ENCODE measurements around the gene PSMB7. TPM values are rescaled to one million over a fixed set of nuclear protein-coding genes. Genes with fewer than 3 reads are reported as not detected.

The PSMB7 gene
- total and polyA plus RNA-seq, 9 donors: 146 to 222 (median 191) TPM

- Histone ChIP-seq H3K27me3 (ENCODE audit: control insufficient read depth, insufficient read depth, low read length) (peaks cover 38% of the 10 kb centered on the region), H3K36me3 (ENCODE audit: control insufficient read depth, insufficient read depth, low read length) (no peaks in the 10 kb centered on the region), H3K4me1 (ENCODE audit: control insufficient read depth, insufficient read depth, low read length) (peaks cover 8% of the 10 kb centered on the region), H3K27ac (ENCODE audit: low read length) (no peak overlapping the region), H3K4me3 (ENCODE audit: low read length) (no peak overlapping the region), H3K9me3 (replicated peaks; ENCODE audit: control insufficient read depth, low read depth, low read length) (peaks cover under 1% of the 10 kb centered on the region)
- WGBS (ENCODE audit: insufficient coverage): 50% methylated on average over 2 of the region's 4 CpGs
- DNase-seq: no peak
Measured at GRCh38 chr9:124447297-124447661, 32.0 kb upstream of the PSMB7 start.

- no peak overlapping the region for H3K4me3 ChIP-seq (ENCODE audit: low read length)
- peaks cover 2% of the 10 kb centered on the region for H3K9me3 ChIP-seq (replicated peaks; ENCODE audit: control insufficient read depth, low read depth, low read length)
- no peaks in the 10 kb centered on the region for H3K4me1 ChIP-seq (ENCODE audit: control insufficient read depth, insufficient read depth, low read length)
- H3K36me3 ChIP-seq (ENCODE audit: control insufficient read depth, insufficient read depth, low read length): no peaks in the 10 kb centered on the region
- H3K27me3 ChIP-seq (ENCODE audit: control insufficient read depth, insufficient read depth, low read length): peaks cover 12% of the 10 kb centered on the region
- DNase-seq: no peak
- H3K27ac ChIP-seq (ENCODE audit: low read length): no peak overlapping the region
- WGBS (ENCODE audit: insufficient coverage): no CpG with 5 or more reads among the region's 3 CpGs
Measured at GRCh38 chr9:124444166-124444565, 28.9 kb upstream of the PSMB7 start.

GRCh38 chr9:124443625-124444024, 28.4 kb upstream of the PSMB7 start:
- Histone ChIP-seq H3K36me3 (ENCODE audit: control insufficient read depth, insufficient read depth, low read length) (no peaks in the 10 kb centered on the region), H3K4me1 (ENCODE audit: control insufficient read depth, insufficient read depth, low read length) (no peaks in the 10 kb centered on the region), H3K4me3 (ENCODE audit: low read length) (no peak overlapping the region), H3K9me3 (replicated peaks; ENCODE audit: control insufficient read depth, low read depth, low read length) (peaks cover 2% of the 10 kb centered on the region), H3K27me3 (ENCODE audit: control insufficient read depth, insufficient read depth, low read length) (peaks cover 12% of the 10 kb centered on the region), H3K27ac (ENCODE audit: low read length) (no peak overlapping the region)
- WGBS (ENCODE audit: insufficient coverage): no CpG with 5 or more reads among the region's 2 CpGs
- DNase-seq: no peak

GRCh38 chr9:124442826-124443225, 27.6 kb upstream of the PSMB7 start:
- H3K27me3 ChIP-seq (ENCODE audit: control insufficient read depth, insufficient read depth, low read length): peaks cover 12% of the 10 kb centered on the region

GRCh38 chr9:124442379-124442778, 27.1 kb upstream of the PSMB7 start:
- no peaks in the 10 kb centered on the region for H3K4me1 ChIP-seq (ENCODE audit: control insufficient read depth, insufficient read depth, low read length)
- peaks cover 2% of the 10 kb centered on the region for H3K9me3 ChIP-seq (replicated peaks; ENCODE audit: control insufficient read depth, low read depth, low read length)
- DNase-seq: no peak
- H3K36me3 ChIP-seq (ENCODE audit: control insufficient read depth, insufficient read depth, low read length): no peaks in the 10 kb centered on the region
- peaks cover 12% of the 10 kb centered on the region for H3K27me3 ChIP-seq (ENCODE audit: control insufficient read depth, insufficient read depth, low read length)
- H3K4me3 ChIP-seq (ENCODE audit: low read length): no peak overlapping the region
- H3K27ac ChIP-seq (ENCODE audit: low read length): no peak overlapping the region

More at GRCh38 chr9:124442826-124443225, 27.6 kb upstream of the PSMB7 start:
- H3K4me1 ChIP-seq (ENCODE audit: control insufficient read depth, insufficient read depth, low read length): no peaks in the 10 kb centered on the region
- H3K36me3 ChIP-seq (ENCODE audit: control insufficient read depth, insufficient read depth, low read length): no peaks in the 10 kb centered on the region
- H3K27ac ChIP-seq (ENCODE audit: low read length): no peak overlapping the region
- peaks cover 2% of the 10 kb centered on the region for H3K9me3 ChIP-seq (replicated peaks; ENCODE audit: control insufficient read depth, low read depth, low read length)
- DNase-seq: no peak
- H3K4me3 ChIP-seq (ENCODE audit: low read length): no peak overlapping the region
- WGBS (ENCODE audit: insufficient coverage): 70% methylated on average over 2 of the region's 3 CpGs

- Histone ChIP-seq H3K27ac (ENCODE audit: low read length) (no peak overlapping the region), H3K4me3 (ENCODE audit: low read length) (no peak overlapping the region), H3K9me3 (replicated peaks; ENCODE audit: control insufficient read depth, low read depth, low read length) (peaks cover 2% of the 10 kb centered on the region), H3K27me3 (ENCODE audit: control insufficient read depth, insufficient read depth, low read length) (peaks cover 11% of the 10 kb centered on the region), H3K4me1 (ENCODE audit: control insufficient read depth, insufficient read depth, low read length) (no peaks in the 10 kb centered on the region), H3K36me3 (ENCODE audit: control insufficient read depth, insufficient read depth, low read length) (no peaks in the 10 kb centered on the region)
- WGBS (ENCODE audit: insufficient coverage): 72% methylated on average over 14 of the region's 16 CpGs
- DNase-seq: no peak
Measured at GRCh38 chr9:124441291-124441690, 26.0 kb upstream of the PSMB7 start.

- Histone ChIP-seq H3K36me3 (ENCODE audit: control insufficient read depth, insufficient read depth, low read length) (no peaks in the 10 kb centered on the region), H3K27me3 (ENCODE audit: control insufficient read depth, insufficient read depth, low read length) (peaks cover 11% of the 10 kb centered on the region), H3K4me3 (ENCODE audit: low read length) (no peak overlapping the region), H3K27ac (ENCODE audit: low read length) (no peak overlapping the region), H3K4me1 (ENCODE audit: control insufficient read depth, insufficient read depth, low read length) (no peaks in the 10 kb centered on the region), H3K9me3 (replicated peaks; ENCODE audit: control insufficient read depth, low read depth, low read length) (peaks cover 2% of the 10 kb centered on the region)
- no peak for DNase-seq
- WGBS (ENCODE audit: insufficient coverage): 54% methylated on average over 5 of the region's 10 CpGs
Measured at GRCh38 chr9:124440786-124441185, 25.5 kb upstream of the PSMB7 start.

GRCh38 chr9:124439686-124440243, 24.5 kb upstream of the PSMB7 start:
- H3K27me3 ChIP-seq (ENCODE audit: control insufficient read depth, insufficient read depth, low read length): peaks cover 11% of the 10 kb centered on the region
- no peak for DNase-seq
- no peak overlapping the region for H3K27ac ChIP-seq (ENCODE audit: low read length)
- H3K4me3 ChIP-seq (ENCODE audit: low read length): no peak overlapping the region
- H3K4me1 ChIP-seq (ENCODE audit: control insufficient read depth, insufficient read depth, low read length): no peaks in the 10 kb centered on the region
- H3K9me3 ChIP-seq (replicated peaks; ENCODE audit: control insufficient read depth, low read depth, low read length): peaks cover 2% of the 10 kb centered on the region
- H3K36me3 ChIP-seq (ENCODE audit: control insufficient read depth, insufficient read depth, low read length): no peaks in the 10 kb centered on the region
- WGBS (ENCODE audit: insufficient coverage): 97% methylated on average over 6 of the region's 6 CpGs

GRCh38 chr9:124439086-124439485, 23.8 kb upstream of the PSMB7 start:
- WGBS (ENCODE audit: insufficient coverage): no CpG with 5 or more reads among the region's 1 CpG
- Histone ChIP-seq H3K4me3 (ENCODE audit: low read length) (no peak overlapping the region), H3K4me1 (ENCODE audit: control insufficient read depth, insufficient read depth, low read length) (no peaks in the 10 kb centered on the region), H3K27ac (ENCODE audit: low read length) (no peak overlapping the region), H3K9me3 (replicated peaks; ENCODE audit: control insufficient read depth, low read depth, low read length) (peaks cover 2% of the 10 kb centered on the region), H3K27me3 (ENCODE audit: control insufficient read depth, insufficient read depth, low read length) (peaks cover 11% of the 10 kb centered on the region), H3K36me3 (ENCODE audit: control insufficient read depth, insufficient read depth, low read length) (no peaks in the 10 kb centered on the region)
- DNase-seq: no peak

- no peaks in the 10 kb centered on the region for H3K36me3 ChIP-seq (ENCODE audit: control insufficient read depth, insufficient read depth, low read length)
- no peaks in the 10 kb centered on the region for H3K4me1 ChIP-seq (ENCODE audit: control insufficient read depth, insufficient read depth, low read length)
- WGBS (ENCODE audit: insufficient coverage): 92% methylated on average over 7 of the region's 9 CpGs
- H3K4me3 ChIP-seq (ENCODE audit: low read length): no peak overlapping the region
- no peak overlapping the region for H3K27ac ChIP-seq (ENCODE audit: low read length)
- no peak for DNase-seq
- H3K9me3 ChIP-seq (replicated peaks; ENCODE audit: control insufficient read depth, low read depth, low read length): peaks cover 2% of the 10 kb centered on the region
- peaks cover 13% of the 10 kb centered on the region for H3K27me3 ChIP-seq (ENCODE audit: control insufficient read depth, insufficient read depth, low read length)
Measured at GRCh38 chr9:124438091-124438490, 22.8 kb upstream of the PSMB7 start.

- Histone ChIP-seq H3K36me3 (ENCODE audit: control insufficient read depth, insufficient read depth, low read length) (no peaks in the 10 kb centered on the region), H3K27ac (ENCODE audit: low read length) (no peak overlapping the region), H3K9me3 (replicated peaks; ENCODE audit: control insufficient read depth, low read depth, low read length) (no peaks in the 10 kb centered on the region), H3K4me3 (ENCODE audit: low read length) (no peak overlapping the region), H3K4me1 (ENCODE audit: control insufficient read depth, insufficient read depth, low read length) (no peaks in the 10 kb centered on the region), H3K27me3 (ENCODE audit: control insufficient read depth, insufficient read depth, low read length) (peaks cover 9% of the 10 kb centered on the region)
- no peak for DNase-seq
- 82% methylated on average over 2 of the region's 3 CpGs for WGBS (ENCODE audit: insufficient coverage)
Measured at GRCh38 chr9:124437086-124437485, 21.8 kb upstream of the PSMB7 start.
